Lower leg skin (tissue), 3 donors: ENCODE measurements around the gene SH3RF2.

ENCODE experiments used
- POLR2A ChIP-seq, 2 donors: fragments of 450-650 bp; IDR thresholded peaks; one replicate each; pipeline ENCODE4 v1.6.1; 2016 to 2017; ENCODE audit warnings: antibody characterized with exemption in 2 of 2, mild to moderate bottlenecking in 1 of 2, moderate library complexity in 1 of 2
- TF ChIP-seq, protein P1 (sequence below), 3 donors: fragments of 450-650 bp; IDR thresholded peaks; one replicate each; pipeline ENCODE4 v1.5.1; 2016; ENCODE audit warnings: antibody characterized with exemption in 3 of 3, mild to moderate bottlenecking in 3 of 3, moderate library complexity in 2 of 3

DNA sequence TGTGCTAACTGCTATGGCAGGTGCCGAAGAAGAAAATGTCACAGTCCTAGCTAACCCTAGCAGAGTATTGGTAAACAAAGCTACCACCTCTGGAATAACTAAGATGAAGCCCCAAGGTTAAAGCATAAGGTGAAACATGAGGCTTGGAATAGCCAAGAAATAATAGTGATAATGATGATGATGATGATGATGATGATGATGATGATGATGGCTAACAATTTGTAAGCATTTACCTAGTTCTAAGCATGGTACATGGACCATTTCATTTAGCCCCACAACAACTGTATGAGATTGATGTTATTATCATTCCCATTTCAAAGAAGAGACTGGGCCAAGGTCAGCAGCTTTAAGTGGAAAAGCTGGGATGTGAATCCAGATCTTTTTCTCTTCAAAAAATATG lies 35.3 kb downstream of the SH3RF2 start:
- no peak for TF ChIP-seq POLR2A (IDR thresholded peaks at IDR 0.05)
- TF ChIP-seq, protein P1, sequence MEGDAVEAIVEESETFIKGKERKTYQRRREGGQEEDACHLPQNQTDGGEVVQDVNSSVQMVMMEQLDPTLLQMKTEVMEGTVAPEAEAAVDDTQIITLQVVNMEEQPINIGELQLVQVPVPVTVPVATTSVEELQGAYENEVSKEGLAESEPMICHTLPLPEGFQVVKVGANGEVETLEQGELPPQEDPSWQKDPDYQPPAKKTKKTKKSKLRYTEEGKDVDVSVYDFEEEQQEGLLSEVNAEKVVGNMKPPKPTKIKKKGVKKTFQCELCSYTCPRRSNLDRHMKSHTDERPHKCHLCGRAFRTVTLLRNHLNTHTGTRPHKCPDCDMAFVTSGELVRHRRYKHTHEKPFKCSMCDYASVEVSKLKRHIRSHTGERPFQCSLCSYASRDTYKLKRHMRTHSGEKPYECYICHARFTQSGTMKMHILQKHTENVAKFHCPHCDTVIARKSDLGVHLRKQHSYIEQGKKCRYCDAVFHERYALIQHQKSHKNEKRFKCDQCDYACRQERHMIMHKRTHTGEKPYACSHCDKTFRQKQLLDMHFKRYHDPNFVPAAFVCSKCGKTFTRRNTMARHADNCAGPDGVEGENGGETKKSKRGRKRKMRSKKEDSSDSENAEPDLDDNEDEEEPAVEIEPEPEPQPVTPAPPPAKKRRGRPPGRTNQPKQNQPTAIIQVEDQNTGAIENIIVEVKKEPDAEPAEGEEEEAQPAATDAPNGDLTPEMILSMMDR (IDR thresholded peaks at IDR 0.05), result no peak
